ENCODE data around the gene OSBP2.

The OSBP2 gene

DNA sequence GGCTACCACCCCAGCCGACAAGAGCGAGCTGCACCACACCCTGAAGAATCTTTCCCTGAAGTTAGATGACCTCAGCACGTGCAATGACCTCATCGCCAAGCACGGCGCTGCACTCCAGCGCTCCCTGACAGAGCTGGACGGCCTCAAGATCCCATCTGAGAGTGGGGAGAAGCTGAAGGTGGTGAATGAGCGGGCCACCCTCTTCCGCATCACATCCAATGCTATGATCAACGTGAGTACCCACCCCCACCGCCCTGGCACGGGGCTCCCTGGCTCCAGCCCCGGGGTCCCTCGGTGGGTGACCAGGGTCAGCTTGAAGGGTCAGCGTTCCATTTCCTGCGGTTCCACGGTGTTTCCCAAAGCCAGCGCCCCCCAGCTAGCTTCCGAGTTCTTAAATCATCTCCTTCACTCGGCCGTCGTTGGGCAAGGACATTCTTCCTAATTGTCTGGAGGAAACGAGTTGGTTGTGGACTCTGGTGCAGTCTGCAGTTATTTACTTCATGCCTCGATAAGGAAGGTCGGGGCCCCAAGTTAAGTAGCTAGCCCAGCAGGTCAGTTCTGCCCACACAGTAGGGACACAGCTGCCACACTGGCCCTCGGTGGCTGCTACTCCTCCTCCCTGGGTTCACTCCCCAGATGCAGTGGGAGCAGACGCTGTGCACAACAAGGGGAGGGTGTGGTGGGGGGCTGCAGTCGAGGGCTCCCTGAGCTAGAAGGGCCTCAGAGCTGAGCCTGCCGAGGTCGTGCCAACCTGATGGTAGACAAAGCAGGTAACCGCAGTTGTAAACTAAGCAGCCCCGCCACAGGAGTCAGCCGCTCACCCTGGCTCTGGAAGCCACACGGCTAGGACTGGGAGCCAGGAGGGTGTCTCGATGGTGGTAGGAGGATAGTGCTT lies 176.0 kb downstream of the OSBP2 start:
- no peak for DNase-seq (ENCODE audit: low read depth)
- H3K4me3 ChIP-seq (ENCODE audit: control insufficient read depth, low read depth, low read length), result no peak overlapping the region
- TF ChIP-seq, protein P1, sequence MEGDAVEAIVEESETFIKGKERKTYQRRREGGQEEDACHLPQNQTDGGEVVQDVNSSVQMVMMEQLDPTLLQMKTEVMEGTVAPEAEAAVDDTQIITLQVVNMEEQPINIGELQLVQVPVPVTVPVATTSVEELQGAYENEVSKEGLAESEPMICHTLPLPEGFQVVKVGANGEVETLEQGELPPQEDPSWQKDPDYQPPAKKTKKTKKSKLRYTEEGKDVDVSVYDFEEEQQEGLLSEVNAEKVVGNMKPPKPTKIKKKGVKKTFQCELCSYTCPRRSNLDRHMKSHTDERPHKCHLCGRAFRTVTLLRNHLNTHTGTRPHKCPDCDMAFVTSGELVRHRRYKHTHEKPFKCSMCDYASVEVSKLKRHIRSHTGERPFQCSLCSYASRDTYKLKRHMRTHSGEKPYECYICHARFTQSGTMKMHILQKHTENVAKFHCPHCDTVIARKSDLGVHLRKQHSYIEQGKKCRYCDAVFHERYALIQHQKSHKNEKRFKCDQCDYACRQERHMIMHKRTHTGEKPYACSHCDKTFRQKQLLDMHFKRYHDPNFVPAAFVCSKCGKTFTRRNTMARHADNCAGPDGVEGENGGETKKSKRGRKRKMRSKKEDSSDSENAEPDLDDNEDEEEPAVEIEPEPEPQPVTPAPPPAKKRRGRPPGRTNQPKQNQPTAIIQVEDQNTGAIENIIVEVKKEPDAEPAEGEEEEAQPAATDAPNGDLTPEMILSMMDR (conservative IDR thresholded peaks at IDR 0.05; ENCODE audit: control insufficient read depth, insufficient read depth, low read depth, low read length), result no peak

DNA sequence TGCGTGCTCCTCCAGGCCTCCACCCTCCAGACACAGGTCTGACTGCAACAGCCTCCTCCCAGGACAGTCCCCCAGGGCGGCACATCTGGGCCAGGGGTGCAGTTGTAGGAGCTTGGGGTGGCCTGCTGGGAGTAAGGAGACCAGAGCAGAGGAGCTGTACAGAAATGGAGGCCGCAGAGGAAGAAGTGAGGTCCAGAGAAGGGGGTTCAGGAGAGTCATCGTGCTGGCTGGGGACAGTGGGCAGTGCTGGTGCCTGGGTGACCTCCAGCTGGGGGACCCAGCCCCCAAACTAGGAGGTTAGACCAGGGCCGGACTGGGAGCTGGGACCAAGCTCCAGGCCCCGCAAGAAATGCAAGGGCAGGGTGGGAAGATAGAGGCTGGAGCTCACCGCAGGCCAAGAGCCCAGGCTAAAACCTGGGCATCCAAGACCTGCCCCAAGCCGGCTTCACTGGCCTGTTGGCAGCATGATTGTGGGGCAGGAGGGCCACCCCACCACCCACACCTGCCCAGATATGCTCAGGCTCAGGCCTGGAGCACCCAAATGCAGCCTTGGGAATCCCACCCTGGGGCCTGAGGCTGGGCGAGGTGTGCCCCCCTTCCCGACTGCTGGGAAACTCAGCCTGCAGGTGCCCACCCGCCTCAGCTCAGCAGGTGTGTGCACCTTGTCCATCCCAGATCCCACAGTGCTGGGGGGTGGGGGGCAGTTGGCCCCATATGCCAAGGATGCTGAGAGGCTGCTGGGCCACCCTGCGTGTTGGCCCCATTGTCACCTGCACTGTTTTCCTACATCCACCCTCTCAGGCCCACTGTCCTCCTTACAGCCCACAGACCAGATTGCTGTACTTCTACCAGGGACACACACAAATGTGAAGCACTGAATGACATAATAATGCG lies 177.0 kb downstream of the OSBP2 start:
- no peak overlapping the region for H3K4me3 ChIP-seq (ENCODE audit: control insufficient read depth, low read depth, low read length)
- TF ChIP-seq, protein P1 (conservative IDR thresholded peaks at IDR 0.05; ENCODE audit: control insufficient read depth, insufficient read depth, low read depth, low read length), result no peak
- no peak for DNase-seq (ENCODE audit: low read depth)

DNA sequence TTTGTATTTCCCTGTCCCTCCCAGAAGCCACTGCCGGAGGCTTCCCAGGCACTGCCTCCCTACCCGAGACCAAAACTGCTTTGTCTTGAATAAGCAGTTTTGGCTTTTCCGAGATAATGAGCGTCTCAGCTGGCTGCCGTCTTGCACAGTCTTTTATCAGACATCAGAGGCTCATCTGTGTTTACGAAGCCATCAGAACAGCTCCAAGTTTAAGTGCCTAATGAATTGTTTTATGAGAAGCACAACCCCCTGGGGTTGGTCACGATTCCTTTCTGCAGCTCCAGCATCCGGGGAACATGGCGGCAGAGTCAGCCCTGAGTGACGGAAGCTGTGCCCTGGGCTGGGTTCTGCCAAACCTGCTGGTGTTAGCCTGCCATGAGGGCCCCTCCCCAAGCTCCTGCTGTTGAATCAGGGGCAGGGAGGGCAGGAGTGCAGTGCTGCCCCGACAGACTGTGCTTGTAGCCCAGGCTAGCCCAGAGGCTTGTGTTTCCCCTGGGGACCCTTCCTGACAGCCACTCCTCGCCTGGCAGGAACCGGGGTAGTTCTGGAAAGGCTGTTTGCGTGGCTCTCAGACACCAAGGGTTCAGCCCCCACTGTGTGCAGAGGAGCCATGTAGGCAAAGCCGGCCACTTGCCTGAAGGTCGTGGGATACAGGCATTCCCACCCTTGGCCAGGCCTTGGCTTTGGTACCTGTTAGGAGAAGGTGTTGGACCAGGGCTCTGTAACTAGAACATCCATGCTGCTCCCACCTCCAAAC lies 177.8 kb downstream of the OSBP2 start:
- no peak overlapping the region for H3K4me3 ChIP-seq (ENCODE audit: control insufficient read depth, low read depth, low read length)
- TF ChIP-seq, protein P1 (conservative IDR thresholded peaks at IDR 0.05; ENCODE audit: control insufficient read depth, insufficient read depth, low read depth, low read length), result no peak
- DNase-seq (ENCODE audit: low read depth), result no peak

DNA sequence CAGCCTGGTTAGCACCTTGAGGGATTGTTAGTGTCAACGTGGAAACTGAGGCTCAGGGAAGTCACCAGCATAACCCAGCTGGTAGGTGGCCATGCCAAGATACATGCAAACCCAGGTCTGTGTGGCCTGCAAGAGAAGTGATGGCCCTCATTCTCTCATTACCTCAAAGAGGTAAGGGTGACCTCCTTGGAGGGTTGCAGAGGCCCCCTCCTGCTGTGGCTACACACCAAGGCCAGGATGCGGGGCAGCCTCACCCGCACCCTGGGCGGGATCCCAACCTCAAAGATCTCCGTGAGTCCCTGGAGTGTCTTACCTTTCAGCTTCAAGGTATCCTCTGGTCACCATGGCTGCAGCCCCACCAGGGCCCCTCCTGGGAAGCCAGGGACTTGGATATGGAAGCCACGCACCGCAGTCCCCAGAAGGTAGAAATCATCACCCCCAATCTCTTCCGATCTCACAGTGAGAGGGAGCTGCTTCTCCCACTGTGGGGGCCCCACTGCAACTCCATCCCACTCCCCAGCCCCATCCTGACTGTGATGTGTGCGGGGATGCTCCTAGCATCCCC lies 178.5 kb downstream of the OSBP2 start:
- TF ChIP-seq, protein P1 (conservative IDR thresholded peaks at IDR 0.05; ENCODE audit: control insufficient read depth, insufficient read depth, low read depth, low read length), result no peak
- no peak for DNase-seq (ENCODE audit: low read depth)

DNA sequence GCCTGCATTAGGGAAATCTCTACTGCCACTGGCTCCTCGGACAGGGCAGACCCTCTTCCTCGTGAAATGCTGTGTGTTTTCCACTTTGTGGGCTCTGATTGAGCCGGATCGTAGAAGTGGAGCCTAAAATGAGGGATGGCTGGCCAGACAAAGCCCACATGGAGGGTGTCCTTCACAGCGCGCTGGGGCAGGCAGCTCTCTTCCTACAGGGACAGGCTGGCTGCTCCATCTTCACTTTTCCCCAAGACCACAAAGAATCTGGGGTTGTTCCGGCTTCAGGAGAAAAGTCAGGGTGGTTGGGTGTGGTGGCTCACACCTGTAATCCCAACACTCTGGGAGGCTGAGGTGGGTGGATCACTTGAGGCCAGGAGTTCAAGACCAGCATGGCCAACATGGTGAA lies 179.0 kb downstream of the OSBP2 start:
- H3K4me3 ChIP-seq (ENCODE audit: control insufficient read depth, low read depth, low read length), result no peak overlapping the region
- DNase-seq (ENCODE audit: low read depth), result no peak
- TF ChIP-seq, protein P1 (conservative IDR thresholded peaks at IDR 0.05; ENCODE audit: control insufficient read depth, insufficient read depth, low read depth, low read length), result no peak

More for the DNA sequence above, 178.5 kb downstream of the OSBP2 start:
- no peak overlapping the region for H3K4me3 ChIP-seq (ENCODE audit: control insufficient read depth, low read depth, low read length)

Measured in fibroblast of mammary gland (primary cell).